Type B pancreatic cell (in vitro differentiated cells): ENCODE data around the gene TIAL1. TPM values are rescaled to one million over a fixed set of nuclear protein-coding genes. Genes with fewer than 3 reads are reported as not detected.
"Not testable (repeated sequence)": the region's sequence is repeated elsewhere in the genome, so short reads cannot be mapped to it uniquely, and the experiment has no call there.

Experiments used
- DNase-seq: peaks from one replicate; pipeline ENCODE4 v3.0.0; 2021; ENCODE audit warnings: mixed read lengths; ENCODE audit not compliant: unreplicated experiment; ENCODE audit errors: extremely low spot score
- H3K27ac Mint-ChIP-seq: 2 replicates; pipeline ENCODE4 v1.8.0; 2021; ENCODE audit warnings: mild to moderate bottlenecking, mixed read lengths
- H3K27me3 Mint-ChIP-seq: 2 replicates; pipeline ENCODE4 v1.8.0; 2021; ENCODE audit warnings: mixed read lengths
- H3K36me3 Mint-ChIP-seq: 2 replicates; pipeline ENCODE4 v1.8.0; 2021; ENCODE audit warnings: mixed read lengths
- H3K4me1 Mint-ChIP-seq: one replicate; pipeline ENCODE4 v1.8.0; 2021; ENCODE audit warnings: mixed read lengths; ENCODE audit not compliant: unreplicated experiment
- H3K4me3 Mint-ChIP-seq: 2 replicates; pipeline ENCODE4 v1.8.0; 2021; ENCODE audit warnings: mild to moderate bottlenecking, mixed read lengths
- H3K9me3 Mint-ChIP-seq: 2 replicates; pipeline ENCODE4 v1.8.0; 2021; ENCODE audit warnings: mixed read lengths
- CTCF ChIP-seq: fragments of 200-600 bp; sonication (generic); conservative IDR thresholded peaks from 2 replicates; pipeline ENCODE4 v1.5.0; 2021; ENCODE audit warnings: antibody characterized with exemption, mild to moderate bottlenecking
- total RNA-seq: library from RNA; stranded (reverse); gene quantifications from 2 replicates; pipeline ENCODE4 v1.2.1, GENCODE V29; 2021; ENCODE audit warnings: low replicate concordance

The TIAL1 gene
- total RNA-seq, 1 donor from 2014 or later = 153 TPM

DNA sequence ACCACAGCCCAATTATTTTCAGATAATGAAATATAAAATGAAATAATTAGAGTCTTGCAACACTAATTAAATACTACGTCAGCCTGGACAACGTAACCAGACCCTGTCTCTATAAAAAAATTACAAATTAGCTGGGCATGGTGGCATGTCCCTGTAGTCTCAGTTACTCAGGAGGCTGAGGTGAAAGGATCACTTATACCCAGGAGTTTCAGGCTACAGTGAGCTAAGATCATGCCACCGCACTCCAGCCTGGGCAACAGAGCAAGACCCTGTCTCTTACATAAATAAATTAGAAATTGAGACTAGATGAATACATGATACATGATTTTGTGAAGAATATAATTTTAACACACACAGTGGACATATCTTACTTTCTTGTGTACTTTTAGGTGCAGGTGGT is 18.4 kb downstream of the TIAL1 start:
- Mint-ChIP-seq H3K9me3 (no peaks in the 10 kb centered on the region), H3K27ac (no peak overlapping the region), H3K27me3 (no peaks in the 10 kb centered on the region), H3K4me3 (no peak overlapping the region), H3K36me3 (peaks cover 36% of the 10 kb centered on the region), H3K4me1 (no peaks in the 10 kb centered on the region)
- no peak for TF ChIP-seq CTCF
- no peak for DNase-seq

- H3K27me3 Mint-ChIP-seq = no peaks in the 10 kb centered on the region
- H3K4me3 Mint-ChIP-seq = no peak overlapping the region
- H3K9me3 Mint-ChIP-seq = no peaks in the 10 kb centered on the region
- H3K27ac Mint-ChIP-seq = no peak overlapping the region
- DNase-seq = no peak
- peaks cover 32% of the 10 kb centered on the region for H3K36me3 Mint-ChIP-seq
- no peaks in the 10 kb centered on the region for H3K4me1 Mint-ChIP-seq
- no peak for TF ChIP-seq CTCF
Measured at GRCh38 chr10:119575991-119576390, 20.8 kb downstream of the TIAL1 start.

DNA sequence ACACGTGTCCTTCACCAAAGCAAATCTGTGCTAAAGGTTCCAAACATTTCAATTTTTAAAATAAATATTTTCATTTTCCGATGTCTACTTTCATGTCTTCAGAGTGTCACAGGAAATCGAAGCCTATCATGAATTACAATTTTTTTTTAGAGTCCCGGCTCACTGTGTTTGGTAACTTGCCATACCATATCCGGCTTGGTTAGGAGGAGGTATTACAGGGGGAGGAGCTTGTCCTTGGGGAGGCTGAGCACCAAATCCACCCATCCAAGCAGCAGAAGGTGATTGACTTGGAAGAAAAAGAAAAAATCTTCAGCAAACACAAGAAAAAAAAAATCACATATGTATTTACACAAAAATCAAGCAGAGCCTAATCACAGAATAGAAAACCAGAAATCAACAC is 21.3 kb downstream of the TIAL1 start:
- Mint-ChIP-seq H3K4me3 (no peak overlapping the region), H3K36me3 (peaks cover 32% of the 10 kb centered on the region)

GRCh38 chr10:119567978-119568377 is 28.8 kb downstream of the TIAL1 start:
- Mint-ChIP-seq H3K9me3 (no peaks in the 10 kb centered on the region), H3K4me3 (no peak overlapping the region), H3K27ac (no peak overlapping the region), H3K4me1 (peaks cover 10% of the 10 kb centered on the region), H3K27me3 (no peaks in the 10 kb centered on the region), H3K36me3 (no peaks in the 10 kb centered on the region)
- TF ChIP-seq CTCF = no peak
- DNase-seq = no peak

More for the DNA sequence above, 21.3 kb downstream of the TIAL1 start:
- no peaks in the 10 kb centered on the region for H3K4me1 Mint-ChIP-seq
- H3K9me3 Mint-ChIP-seq = no peaks in the 10 kb centered on the region
- no peaks in the 10 kb centered on the region for H3K27me3 Mint-ChIP-seq
- DNase-seq = no peak
- no peak overlapping the region for H3K27ac Mint-ChIP-seq
- no peak for TF ChIP-seq CTCF

- H3K4me1 Mint-ChIP-seq = no peaks in the 10 kb centered on the region
- no peak for TF ChIP-seq CTCF
- no peaks in the 10 kb centered on the region for H3K27me3 Mint-ChIP-seq
- no peak for DNase-seq
- H3K27ac Mint-ChIP-seq = no peak overlapping the region
- H3K4me3 Mint-ChIP-seq = no peak overlapping the region
- H3K36me3 Mint-ChIP-seq = no peaks in the 10 kb centered on the region
- no peaks in the 10 kb centered on the region for H3K9me3 Mint-ChIP-seq
Measured at GRCh38 chr10:119562097-119562496, 34.7 kb downstream of the TIAL1 start.

GRCh38 chr10:119559511-119559910 is 37.3 kb downstream of the TIAL1 start:
- DNase-seq, H3K4me3 Mint-ChIP-seq, H3K9me3 Mint-ChIP-seq, H3K36me3 Mint-ChIP-seq, H3K27ac Mint-ChIP-seq, H3K4me1 Mint-ChIP-seq, H3K27me3 Mint-ChIP-seq: not testable (repeated sequence)

- not testable (repeated sequence) for H3K36me3 Mint-ChIP-seq, H3K4me3 Mint-ChIP-seq, H3K4me1 Mint-ChIP-seq, H3K27ac Mint-ChIP-seq, H3K9me3 Mint-ChIP-seq, DNase-seq, H3K27me3 Mint-ChIP-seq
Measured at GRCh38 chr10:119556081-119556480, 40.7 kb downstream of the TIAL1 start.
